Measurements from ENCODE around the gene COX7A1.

COX7A1 gene

GRCh38 chr19:36169084-36169760 lies 17.0 kb upstream of the COX7A1 start:
- Histone ChIP-seq H2AFZ (ENCODE audit: low read depth, low read length) (no peak overlapping the region), H3K4me1 (ENCODE audit: low read length) (peaks cover 3% of the 10 kb centered on the region; the same call in 1 of the 2 replicates), H3K4me2 (ENCODE audit: low read length) (no peak overlapping the region), H3K36me3 (replicated peaks; ENCODE audit: low read depth, low read length) (no peaks in the 10 kb centered on the region), H3K79me2 (ENCODE audit: low read length) (no peaks in the 10 kb centered on the region), H3K9me3 (ENCODE audit: insufficient read depth, low read length) (no peaks in the 10 kb centered on the region), H3K27me3 (ENCODE audit: low read depth, low read length) (no peaks in the 10 kb centered on the region), H4K20me1 (ENCODE audit: insufficient read depth, low read length) (no peaks in the 10 kb centered on the region), H3K27ac (ENCODE audit: low read length) (no peak overlapping the region), H3K4me3 (ENCODE audit: low read length) (no peak overlapping the region), H3K9ac (ENCODE audit: low read length) (no peak overlapping the region)
- TF ChIP-seq EZH2phosphoT487 (IDR thresholded peaks at IDR 0.05; ENCODE audit: low read depth) (no peak), CTCF (IDR thresholded peaks at IDR 0.05; ENCODE audit: low read depth, low read length) (no peak)

- H3K4me2 ChIP-seq (ENCODE audit: low read length) = no peak overlapping the region
- no peaks in the 10 kb centered on the region for H3K4me1 ChIP-seq (ENCODE audit: low read length)
- peaks cover 5% of the 10 kb centered on the region for H3K36me3 ChIP-seq (replicated peaks; ENCODE audit: low read depth, low read length)
- H3K27me3 ChIP-seq (ENCODE audit: low read depth, low read length) = no peaks in the 10 kb centered on the region
- H4K20me1 ChIP-seq (ENCODE audit: insufficient read depth, low read length) = no peaks in the 10 kb centered on the region
- no peak for TF ChIP-seq CTCF (IDR thresholded peaks at IDR 0.05; ENCODE audit: low read depth, low read length)
- TF ChIP-seq EZH2phosphoT487 (IDR thresholded peaks at IDR 0.05; ENCODE audit: low read depth) = no peak
- no peak overlapping the region for H3K4me3 ChIP-seq (ENCODE audit: low read length)
- H2AFZ ChIP-seq (ENCODE audit: low read depth, low read length) = no peak overlapping the region
- no peaks in the 10 kb centered on the region for H3K9me3 ChIP-seq (ENCODE audit: insufficient read depth, low read length)
- H3K79me2 ChIP-seq (ENCODE audit: low read length) = no peaks in the 10 kb centered on the region
- H3K27ac ChIP-seq (ENCODE audit: low read length) = no peak overlapping the region
- H3K9ac ChIP-seq (ENCODE audit: low read length) = no peak overlapping the region
Observed at GRCh38 chr19:36163813-36164212, 11.6 kb upstream of the COX7A1 start.

GRCh38 chr19:36160821-36161596 lies 8.8 kb upstream of the COX7A1 start:
- TF ChIP-seq CTCF (IDR thresholded peaks at IDR 0.05; ENCODE audit: low read depth, low read length) (no peak), EZH2phosphoT487 (IDR thresholded peaks at IDR 0.05; ENCODE audit: low read depth) (no peak)
- Histone ChIP-seq H3K79me2 (ENCODE audit: low read length) (no peaks in the 10 kb centered on the region), H3K4me1 (ENCODE audit: low read length) (no peaks in the 10 kb centered on the region), H3K4me3 (ENCODE audit: low read length) (no peak overlapping the region), H3K9me3 (ENCODE audit: insufficient read depth, low read length) (no peaks in the 10 kb centered on the region), H3K27ac (ENCODE audit: low read length) (no peak overlapping the region), H3K27me3 (ENCODE audit: low read depth, low read length) (no peaks in the 10 kb centered on the region), H3K9ac (ENCODE audit: low read length) (no peak overlapping the region), H4K20me1 (ENCODE audit: insufficient read depth, low read length) (no peaks in the 10 kb centered on the region), H3K36me3 (replicated peaks; ENCODE audit: low read depth, low read length) (peaks cover 5% of the 10 kb centered on the region), H2AFZ (ENCODE audit: low read depth, low read length) (no peak overlapping the region), H3K4me2 (ENCODE audit: low read length) (no peak overlapping the region)

GRCh38 chr19:36153126-36153525 lies 879 bp upstream of the COX7A1 start:
- Histone ChIP-seq H3K36me3 (replicated peaks; ENCODE audit: low read depth, low read length) (peaks cover 30% of the 10 kb centered on the region), H4K20me1 (ENCODE audit: insufficient read depth, low read length) (no peaks in the 10 kb centered on the region; the same call in 1 of the 2 replicates), H3K27ac (ENCODE audit: low read length) (no peak overlapping the region), H3K27me3 (ENCODE audit: low read depth, low read length) (no peaks in the 10 kb centered on the region), H3K9me3 (ENCODE audit: insufficient read depth, low read length) (no peaks in the 10 kb centered on the region), H3K79me2 (ENCODE audit: low read length) (no peaks in the 10 kb centered on the region), H3K4me2 (ENCODE audit: low read length) (no peak overlapping the region), H2AFZ (ENCODE audit: low read depth, low read length) (no peak overlapping the region), H3K9ac (ENCODE audit: low read length) (no peak overlapping the region), H3K4me1 (ENCODE audit: low read length) (no peaks in the 10 kb centered on the region), H3K4me3 (ENCODE audit: low read length) (no peak overlapping the region)
- TF ChIP-seq EZH2phosphoT487 (IDR thresholded peaks at IDR 0.05; ENCODE audit: low read depth) = no peak
- TF ChIP-seq CTCF (IDR thresholded peaks at IDR 0.05; ENCODE audit: low read depth, low read length) = no peak

Measured in OCI-LY3 (cell line).